HCT116 (cell line): ENCODE results near the gene ALDH2. TPM values are rescaled to one million over a fixed set of nuclear protein-coding genes. Genes with fewer than 3 reads are reported as not detected.

ENCODE experiments used
- ATAC-seq: fragments of 200-7000 bp; cut with Tn5 transposase; 2 replicates; pipeline ENCODE4 v1.9.1; 2020; ENCODE audit warnings: mild to moderate bottlenecking, moderate library complexity
- BruUV-seq: library from RNA; stranded (reverse); fragments of 400-500 nt; replicated peaks from 2 replicates; lab custom pipeline; 2021; lab: Mats Ljungman, UMichigan
- CTCF ChIA-PET: fragments of 300-600 bp; sonication (Branson Sonifier 250); formaldehyde crosslinking; loops from one replicate; lab custom pipeline; 2021; ENCODE audit warnings: antibody characterized with exemption; lab: Charles Lee
- POLR2A ChIA-PET: fragments of 300-600, 350-600 bp; sonication (Branson Sonifier 250); formaldehyde crosslinking; loops from one replicate; lab custom pipeline; 2021; ENCODE audit warnings: antibody characterized with exemption; lab: Charles Lee
- RAD21 ChIA-PET, 2 experiments: fragments of 300-600 bp; sonication (Branson Sonifier 250); formaldehyde crosslinking; loops; one replicate each; lab custom pipeline; 2023; ENCODE audit warnings: low total read pairs in 2 of 2; ENCODE audit not compliant: uncharacterized antibody in 2 of 2, unreplicated experiment in 2 of 2, low non-redundant PET in 1 of 2; lab: Charles Lee
- DNase-seq: peaks from one replicate; pipeline ENCODE4 v3.0.0-alpha.2; 2010; ENCODE audit warnings: low read depth, low spot score
- H2AFZ ChIP-seq: fragments of 200-600 bp; shearing (Covaris generic), sonication (generic); 2 replicates; pipeline ENCODE4 v1.6.1; 2017; ENCODE audit warnings: low read depth, mixed run types, mixed read lengths, antibody characterized with exemption, low read length; ENCODE audit not compliant: poor library complexity, severe bottlenecking
- H3K27ac ChIP-seq: 2 replicates; pipeline ENCODE4 v1.5.1; 2012; ENCODE audit warnings: low read depth, low read length
- H3K27me3 ChIP-seq: fragments of 200-600 bp; sonication (generic); 2 replicates; pipeline ENCODE4 v1.6.1; 2016; ENCODE audit warnings: mixed run types, low read length, mixed read lengths; ENCODE audit not compliant: insufficient read depth
- H3K36me3 ChIP-seq, 2 experiments: fragments of 200-500 bp in 1 of 2; fragments of 200-600 bp in 1 of 2; sonication (Bioruptor generic) in 1 of 2; sonication (generic) in 1 of 2; 2 replicates each; pipeline versions ENCODE4 v1.5.1 to v1.6.1; 2014 to 2016; ENCODE audit warnings: low read length in 2 of 2, inconsistent platforms in 1 of 2, mixed read lengths in 1 of 2, mixed run types in 1 of 2; ENCODE audit not compliant: insufficient read depth in 2 of 2, control insufficient read depth in 1 of 2
- H3K4me1 ChIP-seq, 2 experiments: fragments of 200-600 bp in 1 of 2; sonication (generic) in 1 of 2; 2 replicates each; pipeline versions ENCODE4 v1.5.1 to v1.6.1; 2012 to 2017; ENCODE audit warnings: low read length in 2 of 2, inconsistent platforms in 1 of 2, mild to moderate bottlenecking in 1 of 2, mixed read lengths in 1 of 2, mixed run types in 1 of 2, moderate library complexity in 1 of 2; ENCODE audit not compliant: insufficient read depth in 2 of 2, control insufficient read depth in 1 of 2
- H3K4me2 ChIP-seq: fragments of 200-600 bp; sonication (generic); 2 replicates; pipeline ENCODE4 v1.6.1; 2017; ENCODE audit warnings: mixed run types, low read length, mixed read lengths
- H3K4me3 ChIP-seq, 2 experiments: fragments of 200-600 bp in 1 of 2; sonication (generic) in 1 of 2; replicated peaks in 1 of 2; 2 replicates each; pipeline ENCODE4 v1.5.1; 2011 to 2016; ENCODE audit warnings: low read length in 2 of 2, control low read depth in 1 of 2, low read depth in 1 of 2, mild to moderate bottlenecking in 1 of 2, mixed read lengths in 1 of 2, mixed run types in 1 of 2
- H3K79me2 ChIP-seq: fragments of 200-600 bp; sonication (generic); 2 replicates; pipeline ENCODE4 v1.6.1; 2017; ENCODE audit warnings: mild to moderate bottlenecking, mixed run types, low read length, moderate library complexity, mixed read lengths; ENCODE audit not compliant: insufficient read depth
- H3K9ac ChIP-seq: fragments of 200-600 bp; sonication (generic); 2 replicates; pipeline ENCODE4 v1.6.1; 2016; ENCODE audit warnings: low read length, mixed read lengths
- H3K9me2 ChIP-seq: fragments of 200-600 bp; sonication (generic), shearing (Covaris generic); 2 replicates; pipeline ENCODE4 v1.6.1; 2017; ENCODE audit warnings: mixed run types, mild to moderate bottlenecking, moderate library complexity; ENCODE audit not compliant: insufficient read depth
- H3K9me3 ChIP-seq, 2 experiments: fragments of 200-500 bp in 1 of 2; fragments of 200-600 bp in 1 of 2; sonication (Bioruptor generic) in 1 of 2; sonication (generic) in 1 of 2; 2 replicates each; pipeline ENCODE4 v1.6.1; 2014 to 2017; ENCODE audit warnings: low read length in 2 of 2, mixed read lengths in 2 of 2, inconsistent platforms in 1 of 2, low read depth in 1 of 2, mild to moderate bottlenecking in 1 of 2, mixed run types in 1 of 2, moderate library complexity in 1 of 2; ENCODE audit not compliant: control insufficient read depth in 1 of 2, insufficient read depth in 1 of 2
- H4K20me1 ChIP-seq: fragments of 200-600 bp; sonication (generic), shearing (Covaris generic); 2 replicates; pipeline ENCODE4 v1.6.1; 2017; ENCODE audit warnings: mixed run types, mild to moderate bottlenecking, moderate library complexity; ENCODE audit not compliant: insufficient read depth
- CBX3 ChIP-seq: IDR thresholded peaks from 2 replicates; pipeline ENCODE4 v1.6.1; 2012; ENCODE audit warnings: low read depth
- ELF1 ChIP-seq: IDR thresholded peaks from 2 replicates; pipeline ENCODE4 v1.6.1; 2012; ENCODE audit warnings: low read depth, borderline replicate concordance
- EZH2phosphoT487 ChIP-seq: fragments of 200-600 bp; IDR thresholded peaks from 2 replicates; pipeline ENCODE4 v1.6.1; 2018; ENCODE audit warnings: antibody characterized with exemption, borderline replicate concordance
- POLR2AphosphoS5 ChIP-seq: IDR thresholded peaks from 2 replicates; pipeline ENCODE4 v1.6.1; 2011; ENCODE audit warnings: mild to moderate bottlenecking, low read depth, low read length, moderate library complexity
- RAD21 ChIP-seq: IDR thresholded peaks from 2 replicates; pipeline ENCODE4 v1.6.1; 2012; ENCODE audit warnings: low read depth, mild to moderate bottlenecking
- SIN3A ChIP-seq: IDR thresholded peaks from 2 replicates; pipeline ENCODE4 v1.6.1; 2012; ENCODE audit warnings: low read depth
- SP1 ChIP-seq: IDR thresholded peaks from 2 replicates; pipeline ENCODE4 v1.6.1; 2012; ENCODE audit warnings: low read depth
- SRF ChIP-seq: IDR thresholded peaks from 2 replicates; pipeline ENCODE4 v1.6.1; 2012; ENCODE audit warnings: low read depth
- TCF7L2 ChIP-seq: IDR thresholded peaks from 2 replicates; pipeline ENCODE4 v1.7.0; 2011; ENCODE audit warnings: borderline replicate concordance, inconsistent platforms; ENCODE audit not compliant: insufficient read depth, insufficient read length; ENCODE audit errors: extremely low read depth
- intact Hi-C: fragments of 100-400 bp; cut with micrococcal nuclease; formaldehyde crosslinking; loops from 2 replicates; pipeline ENCODE4 v1.10.0; 2022
- total RNA-seq: library from RNA; stranded (reverse); gene quantifications from one replicate; pipeline ENCODE4 v1.2.1, GENCODE V29; 2021; ENCODE audit not compliant: unreplicated experiment
- TF ChIP-seq, protein P1 (sequence below): IDR thresholded peaks from 2 replicates; pipeline ENCODE4 v1.6.1; 2012
- TF ChIP-seq, protein P2 (sequence below): IDR thresholded peaks from 2 replicates; pipeline ENCODE4 v1.6.1; 2012

ALDH2 gene
- total RNA-seq, 1 experiment from 2014 or later, result 32.9 TPM

DNA sequence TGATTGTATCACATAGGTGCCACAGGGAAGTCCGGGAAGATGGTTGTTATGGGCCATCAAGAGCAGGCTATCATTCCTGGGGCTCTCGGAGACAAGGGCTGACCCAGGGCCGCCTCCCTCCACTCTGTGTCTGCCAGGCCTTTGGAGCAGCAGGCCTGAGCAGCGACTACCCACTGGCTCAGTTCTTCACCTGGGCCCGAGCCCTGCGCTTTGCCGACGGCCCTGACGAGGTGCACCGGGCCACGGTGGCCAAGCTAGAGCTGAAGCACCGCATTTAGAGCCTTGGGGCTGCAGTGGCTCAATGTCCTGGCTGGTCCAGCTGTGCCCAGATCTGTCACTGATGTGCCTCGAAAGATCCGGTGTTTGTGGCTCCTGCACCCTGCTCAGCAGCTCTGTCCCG lies 10.5 kb upstream of the ALDH2 start:
- TF ChIP-seq RAD21, result no peak
- no peak for TF ChIP-seq SP1
- TF ChIP-seq ELF1, result no peak
- TF ChIP-seq CBX3, result no peak
- H3K36me3 ChIP-seq, result 0 out of 4 replicates have a peak, but pooled peaks cover 0 to 4% of the 10 kb centered on the region in 2 experiments
- no peaks in the 10 kb centered on the region for H3K4me1 ChIP-seq
- ChIA-PET POLR2A (no interaction called here), RAD21 (no interaction called here), CTCF (no interaction called here)
- H3K27ac ChIP-seq, result no peak overlapping the region
- no peak overlapping the region for H3K4me2 ChIP-seq
- H3K79me2 ChIP-seq, result no peaks in the 10 kb centered on the region
- H2AFZ ChIP-seq, result no peak overlapping the region
- DNase-seq (no peak), ATAC-seq (no peak)
- BruUV-seq, result no TSS peak
- intact Hi-C loops, result no loop called here
- no peak overlapping the region for H3K4me3 ChIP-seq
- H3K9me2 ChIP-seq, result no peaks in the 10 kb centered on the region
- no peak overlapping the region for H3K9ac ChIP-seq
- H3K9me3 ChIP-seq, result no peaks in the 10 kb centered on the region
- H4K20me1 ChIP-seq, result no peaks in the 10 kb centered on the region
- no peaks in the 10 kb centered on the region for H3K27me3 ChIP-seq

DNA sequence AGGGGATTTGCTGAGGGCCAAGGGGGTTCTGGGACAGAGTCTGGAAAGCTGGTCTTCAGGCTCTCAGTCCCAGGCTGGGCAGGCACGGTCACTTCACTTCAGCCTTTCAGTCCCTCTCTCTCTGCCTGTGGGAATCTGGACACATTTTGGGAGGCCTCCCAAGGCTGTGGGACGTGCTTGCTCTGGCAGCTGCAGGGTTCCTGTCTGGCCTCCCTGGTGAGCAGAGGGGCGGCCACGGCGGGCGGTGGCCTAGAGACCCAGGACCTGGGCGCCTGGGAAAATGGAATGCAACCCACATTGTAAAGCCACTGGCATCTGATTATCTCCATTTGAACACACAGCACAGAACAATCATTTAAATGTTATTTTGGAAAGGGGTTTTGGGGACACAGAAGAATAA lies 10.1 kb upstream of the ALDH2 start:
- CTCF ChIA-PET, result no interaction called here
- TF ChIP-seq, protein P1, sequence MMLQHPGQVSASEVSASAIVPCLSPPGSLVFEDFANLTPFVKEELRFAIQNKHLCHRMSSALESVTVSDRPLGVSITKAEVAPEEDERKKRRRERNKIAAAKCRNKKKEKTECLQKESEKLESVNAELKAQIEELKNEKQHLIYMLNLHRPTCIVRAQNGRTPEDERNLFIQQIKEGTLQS, result no peak
- TF ChIP-seq SRF (no peak), SIN3A (no peak), EZH2phosphoT487 (no peak), CBX3 (no peak), TCF7L2 (no peak), POLR2AphosphoS5 (no peak)
- TF ChIP-seq, protein P2, sequence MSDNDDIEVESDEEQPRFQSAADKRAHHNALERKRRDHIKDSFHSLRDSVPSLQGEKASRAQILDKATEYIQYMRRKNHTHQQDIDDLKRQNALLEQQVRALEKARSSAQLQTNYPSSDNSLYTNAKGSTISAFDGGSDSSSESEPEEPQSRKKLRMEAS, result no peak
- intact Hi-C loops, result no loop called here

More for the DNA sequence above, 10.1 kb upstream of the ALDH2 start:
- no peak overlapping the region for H3K4me3 ChIP-seq
- H4K20me1 ChIP-seq, result no peaks in the 10 kb centered on the region
- H3K9me3 ChIP-seq, result no peaks in the 10 kb centered on the region
- RAD21 ChIA-PET, result no interaction called here
- ATAC-seq (no peak), DNase-seq (no peak)
- no peaks in the 10 kb centered on the region for H3K4me1 ChIP-seq
- no peak overlapping the region for H3K27ac ChIP-seq
- H3K9ac ChIP-seq, result no peak overlapping the region
- H3K9me2 ChIP-seq, result no peaks in the 10 kb centered on the region
- H3K36me3 ChIP-seq, result 0 out of 4 replicates have a peak, but pooled peaks cover 0 to 4% of the 10 kb centered on the region in 2 experiments
- H3K27me3 ChIP-seq, result no peaks in the 10 kb centered on the region
- no peak overlapping the region for H2AFZ ChIP-seq
- H3K79me2 ChIP-seq, result no peaks in the 10 kb centered on the region
- no peak overlapping the region for H3K4me2 ChIP-seq
- POLR2A ChIA-PET, result no interaction called here
- BruUV-seq, result no TSS peak
